ENCODE results near the gene ZNF320. TPM values are rescaled to one million over a fixed set of nuclear protein-coding genes. Genes with fewer than 3 reads are reported as not detected.
A peak's percentile ranks its signal among the peaks of the same experiment; 100 is the strongest.
"Not testable (repeated sequence)": the region's sequence is repeated elsewhere in the genome, so short reads cannot be mapped to it uniquely, and the experiment has no call there.

Gene ZNF320
- total RNA-seq, 1 experiment from 2014 or later, result 18.5 TPM

GRCh38 chr19:52945652-52946321 lies 48.4 kb upstream of the ZNF320 start:
- Histone ChIP-seq H4K20me1 (ENCODE audit: insufficient read depth) (no peaks in the 10 kb centered on the region), H2AFZ (no peak overlapping the region), H3K4me1 (replicated peaks; ENCODE audit: insufficient read depth) (peaks cover 12% of the 10 kb centered on the region), H3K79me2 (ENCODE audit: low read depth) (peaks cover 12% of the 10 kb centered on the region; the same call in 1 of the 2 replicates), H3K9me3 (ENCODE audit: insufficient read depth, low read depth) (peaks cover 59% of the 10 kb centered on the region), H3K27ac (no peak overlapping the region), H3K9me2 (ENCODE audit: insufficient read depth) (no peaks in the 10 kb centered on the region), H3K4me3 (no peak overlapping the region), H3K27me3 (ENCODE audit: insufficient read depth, low read depth) (no peaks in the 10 kb centered on the region), H3K36me3 (ENCODE audit: low read depth) (peaks cover 18% of the 10 kb centered on the region), H3K4me2 (no peak overlapping the region), H3F3A (ENCODE audit: insufficient read depth, low read depth) (peaks cover 16% of the 10 kb centered on the region; the same call in 1 of the 2 replicates)
- BruUV-seq (replicated peaks), result no TSS peak
- ChIA-PET CTCF (interaction anchor here (0.6 kb wide), 1 partner anchor 516 kb away, joined by 4 read pairs; no protein-coding TSS in a partner anchor), POLR2A (ENCODE audit: unreplicated experiment) (no interaction called here)
- intact Hi-C loops (cut with micrococcal nuclease; ENCODE audit: unreplicated experiment), result no loop called here
- no peak for DNase-seq
- no peak for TF ChIP-seq CTCF (conservative IDR thresholded peaks at IDR 0.05)
- TF ChIP-seq EZH2 (IDR thresholded peaks at IDR 0.05; ENCODE audit: low read depth), result no peak

GRCh38 chr19:52944703-52945493 lies 47.5 kb upstream of the ZNF320 start:
- CTCF ChIA-PET; H3K4me3 ChIP-seq; POLR2A ChIA-PET (ENCODE audit: unreplicated experiment); H3K9me2 ChIP-seq (ENCODE audit: insufficient read depth); H3K27me3 ChIP-seq (ENCODE audit: insufficient read depth, low read depth); H3K4me2 ChIP-seq; H2AFZ ChIP-seq; BruUV-seq (replicated peaks); H3K27ac ChIP-seq; DNase-seq; H4K20me1 ChIP-seq (ENCODE audit: insufficient read depth): not testable (repeated sequence)
- intact Hi-C loops (cut with micrococcal nuclease; ENCODE audit: unreplicated experiment), result loop anchor here (5.0 kb wide), 1 partner anchor 47 kb away; no protein-coding TSS in a partner anchor
- Histone ChIP-seq H3K79me2 (ENCODE audit: low read depth) (peaks cover 15% of the 10 kb centered on the region; the same call in 1 of the 2 replicates), H3K4me1 (replicated peaks; ENCODE audit: insufficient read depth) (peaks cover 12% of the 10 kb centered on the region), H3K36me3 (ENCODE audit: low read depth) (peaks cover 12% of the 10 kb centered on the region), H3F3A (ENCODE audit: insufficient read depth, low read depth) (peaks cover 10% of the 10 kb centered on the region; the same call in 1 of the 2 replicates), H3K9me3 (ENCODE audit: insufficient read depth, low read depth) (peaks cover 50% of the 10 kb centered on the region)

GRCh38 chr19:52943884-52944643 lies 46.6 kb upstream of the ZNF320 start:
- no peak for DNase-seq
- BruUV-seq (replicated peaks), result no TSS peak
- TF ChIP-seq EZH2 (IDR thresholded peaks at IDR 0.05; ENCODE audit: low read depth) (no peak), CTCF (conservative IDR thresholded peaks at IDR 0.05) (no peak)
- no peaks in the 10 kb centered on the region for H4K20me1 ChIP-seq (ENCODE audit: insufficient read depth)
- H3K9me3 ChIP-seq (ENCODE audit: insufficient read depth, low read depth), result peaks cover 41% of the 10 kb centered on the region
- H3K36me3 ChIP-seq (ENCODE audit: low read depth), result peaks cover 8% of the 10 kb centered on the region; the same call in 1 of the 2 replicates
- peaks cover 23% of the 10 kb centered on the region for H3K79me2 ChIP-seq (ENCODE audit: low read depth)
- no peaks in the 10 kb centered on the region for H3K27me3 ChIP-seq (ENCODE audit: insufficient read depth, low read depth)
- intact Hi-C loops (cut with micrococcal nuclease; ENCODE audit: unreplicated experiment), result loop anchor here (1.0 to 5.0 kb wide), 5 partner anchors 19 to 87 kb away; partner anchors contain the start of genes ZNF320, ZNF468, ZNF816 and ZNF888
- H3K4me2 ChIP-seq, result 0 out of 2 replicates have a peak overlapping the region, but pooled peaks have one; percentile 91
- ChIA-PET CTCF (no interaction called here), POLR2A (ENCODE audit: unreplicated experiment) (interaction anchor here (0.5 to 0.7 kb wide), 2 partner anchors 46 to 50 kb away, joined by 3 read pairs; no protein-coding TSS in a partner anchor)
- H3F3A ChIP-seq (ENCODE audit: insufficient read depth, low read depth), result peaks cover 13% of the 10 kb centered on the region
- H3K9me2 ChIP-seq (ENCODE audit: insufficient read depth), result no peaks in the 10 kb centered on the region
- H3K4me3 ChIP-seq, result peak overlapping the region; percentile 64; the same call in 1 of the 2 replicates
- peaks cover 17% of the 10 kb centered on the region for H3K4me1 ChIP-seq (replicated peaks; ENCODE audit: insufficient read depth)
- H3K27ac ChIP-seq, result no peak overlapping the region
- no peak overlapping the region for H2AFZ ChIP-seq
